Stimulated activated CD8-positive, alpha-beta memory T cell treated with anti-CD3 and anti-CD28 coated beads, Interleukin-7, amount 100 ng/mL, for 1 hour (primary cell): ENCODE results near the gene BCAM.
"Not testable (repeated sequence)": the region's sequence is repeated elsewhere in the genome, so short reads cannot be mapped to it uniquely, and the experiment has no call there.

ENCODE experiments used
- DNase-seq, 2 donors: peaks; one replicate each; pipeline ENCODE4 v3.0.0-alpha.2; 2020; ENCODE audit warnings: low read depth in 2 of 2

Gene BCAM

GRCh38 chr19:44808463-44809371 lies at the start of gene BCAM:
Gene BCAM (plus strand): TSS chr19:44809103. CDS start chr19:44809125, 22 bp downstream.
- DNase-seq, result no peak

DNA sequence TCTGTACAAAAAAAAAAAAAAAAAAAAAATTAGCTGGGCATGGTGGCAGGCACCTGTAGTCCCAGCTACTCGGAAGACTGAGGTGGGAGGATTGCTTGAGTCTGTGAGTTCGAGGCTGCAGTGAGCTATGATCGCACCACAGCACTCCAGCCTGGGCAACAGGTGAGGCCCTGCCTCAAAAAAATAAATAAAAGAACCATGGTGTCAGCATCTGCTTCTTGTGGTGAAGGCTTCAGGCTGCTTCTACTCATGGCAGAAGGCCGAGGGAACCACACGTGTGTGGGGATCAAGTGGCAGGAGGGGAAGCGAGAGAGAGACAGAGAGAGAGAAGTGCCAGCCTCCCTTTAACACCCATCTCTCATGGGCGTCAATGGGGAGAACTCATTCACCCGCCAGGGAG lies 46.9 kb upstream of the BCAM start:
- no peak for DNase-seq

DNA sequence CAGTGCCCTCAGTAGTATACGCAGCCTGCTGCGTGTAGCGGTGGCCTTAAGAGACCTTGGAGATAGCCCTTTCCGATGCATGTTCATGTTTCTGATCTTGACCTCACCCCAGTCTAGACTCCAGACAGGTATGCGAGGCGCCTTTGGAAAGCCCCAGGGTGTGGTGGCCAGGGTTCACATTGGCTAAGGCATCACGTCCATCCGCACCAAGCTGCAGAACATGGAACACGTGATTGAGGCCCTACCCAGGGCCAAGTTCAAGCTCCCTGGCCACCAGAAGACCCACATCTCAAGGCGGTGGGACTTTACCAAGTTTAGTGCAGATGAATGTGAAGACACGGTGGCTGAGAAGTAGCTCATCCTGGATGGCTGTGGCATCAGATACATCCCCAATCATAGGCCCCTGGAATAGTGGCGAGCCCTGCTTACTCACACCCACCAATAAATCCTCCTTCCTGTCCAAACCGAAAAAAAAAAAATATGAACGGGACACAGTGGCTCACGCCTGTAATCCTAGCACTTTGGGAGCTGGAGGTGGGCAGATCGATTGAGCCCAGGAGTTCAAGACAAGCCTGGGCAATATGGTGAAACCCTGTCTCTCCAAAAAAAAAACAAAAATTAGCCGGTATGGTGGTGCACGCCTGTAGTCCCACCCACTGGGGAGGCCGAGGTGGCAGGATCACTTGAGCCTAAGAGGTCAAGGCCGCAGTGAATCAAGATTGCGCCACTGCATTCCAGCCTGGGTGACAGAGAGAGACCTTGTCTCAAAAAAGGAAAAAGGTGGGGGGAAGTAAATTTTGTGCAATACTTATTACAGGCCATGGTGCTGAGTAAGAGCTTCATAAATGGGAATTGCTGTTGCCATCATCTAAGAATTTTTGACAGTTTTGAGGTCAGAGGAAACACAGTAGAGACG lies 43.6 kb upstream of the BCAM start:
- DNase-seq, result no peak

- no peak for DNase-seq
Measured at GRCh38 chr19:44765949-44766335, 43.0 kb upstream of the BCAM start.

DNA sequence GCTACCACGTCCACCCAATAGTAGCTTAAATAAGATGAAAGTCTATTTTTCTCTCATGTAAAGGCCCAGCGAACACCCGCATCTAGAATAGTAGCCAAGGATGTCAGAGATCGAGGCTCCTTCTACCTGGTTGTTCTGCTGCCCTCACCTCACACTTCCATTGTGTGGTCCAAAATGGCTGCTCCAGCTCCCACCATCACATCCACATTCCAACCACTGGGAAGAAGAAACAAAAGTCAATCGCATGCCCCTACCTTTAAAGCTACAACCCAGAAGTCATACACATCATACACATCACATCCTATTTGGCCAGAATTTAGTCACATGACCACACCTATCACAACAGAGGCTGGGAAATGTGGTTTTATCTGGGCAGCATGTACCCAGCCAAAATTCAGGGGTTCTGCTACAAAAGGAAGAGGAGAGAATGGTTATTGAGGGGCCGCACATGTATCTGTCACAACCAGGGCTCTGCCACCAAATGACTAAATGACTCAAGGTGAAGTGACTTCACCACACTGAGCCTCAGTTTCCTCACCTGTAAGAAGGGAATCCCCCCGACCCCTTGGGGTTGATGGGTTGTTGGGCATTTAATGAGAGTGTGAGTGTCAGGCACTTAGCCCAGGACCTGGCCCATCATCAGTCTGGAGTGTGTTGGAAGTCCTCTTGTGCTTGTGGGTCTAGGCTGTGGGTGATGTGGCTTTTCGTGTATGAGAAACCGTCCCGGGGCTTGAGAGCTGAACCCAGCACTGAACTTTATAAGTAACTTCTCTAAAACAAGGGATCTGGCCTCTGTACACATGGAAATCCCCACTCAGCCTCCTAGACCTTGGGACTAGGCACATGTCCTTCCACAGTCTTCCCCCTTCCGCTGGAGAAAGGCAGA lies 41.4 kb upstream of the BCAM start:
- DNase-seq, result no peak

GRCh38 chr19:44770550-44771257 lies 38.2 kb upstream of the BCAM start:
- peak; percentile 96 for DNase-seq

DNA sequence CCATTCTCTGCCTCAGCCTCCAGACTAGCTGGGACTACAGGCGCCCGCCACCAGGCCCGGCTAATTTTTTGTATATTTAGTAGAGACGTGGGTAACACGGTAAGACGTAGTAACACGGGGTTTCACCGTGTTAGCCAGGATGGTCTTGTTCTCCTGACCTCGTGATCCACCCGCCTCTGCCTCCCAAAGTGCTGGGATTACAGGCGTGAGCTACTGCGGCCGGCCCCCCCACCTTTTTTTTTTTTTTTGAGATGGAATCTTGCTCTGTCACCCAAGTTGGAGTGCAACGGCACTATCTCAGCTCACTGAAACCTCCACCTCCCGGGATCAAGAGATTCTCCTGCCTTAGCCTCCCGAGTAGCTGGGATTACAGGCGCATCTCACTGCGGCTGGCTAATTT lies 36.8 kb upstream of the BCAM start:
- DNase-seq, result not testable (repeated sequence)

GRCh38 chr19:44772959-44773358 lies 35.9 kb upstream of the BCAM start:
- DNase-seq, result no peak

- DNase-seq, result no peak
Measured at GRCh38 chr19:44775676-44776240, 33.1 kb upstream of the BCAM start.

- DNase-seq, result no peak
Measured at GRCh38 chr19:44776402-44777096, 32.4 kb upstream of the BCAM start.

DNA sequence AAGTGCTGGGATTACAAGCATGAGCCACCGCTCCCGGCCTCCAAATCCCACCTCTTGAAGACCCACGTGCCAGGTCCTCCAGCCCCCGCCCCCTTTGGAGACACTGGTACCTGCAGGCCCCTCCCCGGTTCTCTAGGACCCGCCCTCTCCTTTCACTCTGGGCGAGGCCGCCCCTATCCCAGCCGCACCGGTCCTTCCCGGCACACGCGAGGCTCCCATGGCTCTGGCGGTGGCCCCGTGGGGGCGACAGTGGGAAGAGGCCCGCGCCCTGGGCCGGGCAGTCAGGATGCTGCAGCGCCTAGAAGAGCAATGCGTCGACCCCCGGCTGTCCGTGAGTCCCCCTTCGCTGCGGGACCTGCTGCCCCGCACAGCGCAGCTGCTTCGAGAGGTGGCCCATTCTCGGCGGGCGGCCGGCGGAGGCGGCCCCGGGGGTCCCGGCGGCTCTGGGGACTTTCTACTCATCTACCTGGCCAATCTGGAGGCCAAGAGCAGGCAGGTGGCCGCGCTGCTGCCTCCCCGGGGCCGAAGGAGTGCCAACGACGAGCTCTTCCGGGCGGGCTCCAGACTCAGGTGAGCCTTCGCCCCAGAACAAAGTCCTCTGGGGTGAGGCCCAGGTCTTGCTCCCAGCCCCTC lies 31.1 kb upstream of the BCAM start, which contains the start of gene CBLC:
CBLC (plus strand) TSS at position 176 of the 633 bp plus-strand sequence; CDS start at position 218, 42 bp downstream.
- DNase-seq, result no peak

DNA sequence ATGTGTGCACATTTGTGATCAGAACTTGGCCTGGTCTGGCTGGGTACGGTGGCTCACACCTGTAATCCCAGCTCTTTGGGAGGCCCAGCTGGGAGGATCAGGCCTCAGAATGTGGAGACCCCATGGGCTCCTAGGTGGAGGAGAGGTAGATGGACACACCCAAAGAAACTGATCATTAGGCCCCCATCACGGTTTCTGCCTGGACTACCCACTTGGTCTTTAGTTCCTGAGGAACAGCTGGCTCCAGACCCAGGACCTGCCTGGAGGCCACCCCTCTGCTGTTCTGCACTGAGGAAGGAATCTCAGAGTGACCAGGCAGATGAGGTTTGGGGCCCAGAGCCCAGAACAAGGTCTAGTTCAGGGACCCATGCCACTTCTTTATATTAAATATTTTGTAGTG lies 29.8 kb upstream of the BCAM start:
- no peak for DNase-seq

- DNase-seq, result not testable (repeated sequence)
Measured at GRCh38 chr19:44781694-44782093, 27.2 kb upstream of the BCAM start.

GRCh38 chr19:44782729-44783128 lies 26.2 kb upstream of the BCAM start:
- DNase-seq, result no peak

DNA sequence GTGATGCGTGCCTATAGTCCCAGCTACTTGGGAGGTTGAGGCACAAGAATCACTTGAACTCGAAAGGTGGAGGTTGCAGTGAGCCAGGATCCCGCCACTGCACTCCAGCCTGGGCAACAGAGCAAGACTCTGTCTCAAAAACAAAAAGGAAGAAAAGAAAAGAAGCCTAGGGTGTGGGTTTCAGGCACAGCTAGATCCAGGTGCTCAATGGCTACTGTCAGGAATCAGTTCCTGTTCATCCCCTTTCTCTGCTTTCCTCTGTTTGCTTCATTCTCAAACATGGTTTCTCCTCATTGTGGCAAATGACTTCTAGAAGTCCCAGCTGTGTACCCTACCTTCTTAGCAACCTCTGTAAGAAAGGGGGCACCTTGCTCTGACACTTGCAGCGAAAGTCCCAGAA lies 25.4 kb upstream of the BCAM start:
- DNase-seq, result no peak

- no peak for DNase-seq
Measured at GRCh38 chr19:44785271-44785670, 23.6 kb upstream of the BCAM start.

DNA sequence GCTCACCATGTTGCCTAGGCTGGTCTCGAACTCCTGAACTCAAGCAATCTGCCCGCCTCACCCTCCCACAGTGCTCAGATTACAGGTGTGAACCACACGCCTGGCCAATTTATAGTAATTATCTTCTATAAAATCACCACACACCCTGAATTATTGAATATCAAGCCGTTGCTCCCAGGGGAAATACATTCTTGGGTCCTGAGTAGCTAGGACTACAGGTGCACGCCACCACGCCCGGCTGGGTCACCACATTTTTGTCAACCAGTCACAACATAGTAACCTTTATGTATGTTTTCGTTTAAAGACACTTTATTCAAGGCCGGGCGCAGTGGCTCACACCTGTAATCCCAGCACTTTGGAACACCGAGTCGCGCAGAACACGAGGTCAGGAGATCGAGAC lies 22.9 kb upstream of the BCAM start:
- no peak for DNase-seq

GRCh38 chr19:44788971-44789370 lies 19.9 kb upstream of the BCAM start:
- DNase-seq, result no peak

DNA sequence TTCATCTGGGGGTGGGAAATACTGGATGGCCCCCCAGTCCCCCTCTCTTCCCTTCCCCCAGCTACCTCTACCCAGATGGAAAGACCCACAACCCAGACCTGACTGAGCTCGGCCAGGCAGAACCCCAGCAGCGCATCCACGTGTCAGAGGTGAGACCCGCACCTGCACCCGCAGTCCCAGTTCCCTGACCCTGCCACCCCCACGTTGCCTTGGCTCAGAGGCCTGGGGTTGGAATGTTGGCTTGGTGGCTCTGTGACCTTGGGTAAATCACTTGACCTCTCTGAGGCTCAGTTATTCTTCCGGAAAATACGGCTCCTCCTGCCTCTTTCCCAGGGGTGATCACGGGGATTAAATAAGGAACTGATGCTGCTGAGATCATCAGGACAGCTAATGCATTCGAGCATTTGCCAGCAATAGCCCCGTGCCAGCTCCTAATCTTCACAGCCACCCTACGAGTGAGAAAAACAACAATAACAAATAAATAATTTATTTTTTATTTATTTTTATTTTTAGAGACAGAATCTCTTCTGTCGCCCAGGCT lies 18.9 kb upstream of the BCAM start:
- DNase-seq, result no peak
